Ascending aorta (tissue), 2 donors: ENCODE measurements around the gene PTER. TPM values are rescaled to one million over a fixed set of nuclear protein-coding genes. Genes with fewer than 3 reads are reported as not detected.

Source experiments
- DNase-seq, 2 donors: peaks; one replicate each; pipeline ENCODE4 v3.0.0-alpha.2; 2019; ENCODE audit warnings: low spot score in 2 of 2
- H3K27ac ChIP-seq, 2 donors: fragments of 200-600 bp; sonication (generic); one replicate each; pipeline ENCODE4 v1.5.1; 2016 to 2017; ENCODE audit warnings: mild to moderate bottlenecking in 1 of 2
- H3K27me3 ChIP-seq: fragments of 200-600 bp; sonication (generic); one replicate; pipeline ENCODE4 v1.5.1; 2017
- H3K36me3 ChIP-seq, 2 donors: fragments of 200-600 bp; sonication (generic); one replicate each; pipeline ENCODE4 v1.5.1; 2016
- H3K4me1 ChIP-seq, 2 donors: fragments of 200-600 bp; sonication (generic); one replicate each; pipeline ENCODE4 v1.5.1; 2016 to 2017; ENCODE audit warnings: mild to moderate bottlenecking in 1 of 2
- H3K4me3 ChIP-seq, 2 donors: fragments of 200-600 bp; sonication (generic); one replicate each; pipeline ENCODE4 v1.5.1; 2016 to 2017; ENCODE audit warnings: mild to moderate bottlenecking in 1 of 2
- H3K9me3 ChIP-seq, 2 donors: fragments of 200-600 bp; sonication (generic); one replicate each; pipeline ENCODE4 v1.5.1; 2016
- CTCF ChIP-seq, 3 experiments: fragments of 200-600 bp in 2 of 3; fragments of 450-650 bp in 1 of 3; sonication (generic) in 2 of 3; IDR thresholded peaks; one replicate each; pipeline ENCODE4 v1.5.1; 2016 to 2019; ENCODE audit warnings: antibody characterized with exemption in 3 of 3, mild to moderate bottlenecking in 1 of 3, moderate library complexity in 1 of 3
- intact Hi-C: fragments of 100-400 bp; cut with DNase I; formaldehyde crosslinking; loops from one replicate; pipeline ENCODE4 v1.15.1; 2023
- total RNA-seq: library from RNA; depleted of rRNA; stranded (reverse); fragments of >200 nt; gene quantifications from one replicate; pipeline ENCODE4 v1.1.0, GENCODE V29; 2016

The PTER gene
- total RNA-seq, 1 donor from 2014 or later = 2.6 TPM

- TF ChIP-seq CTCF (IDR thresholded peaks at IDR 0.05) = no peak
- no peak for DNase-seq
- Histone ChIP-seq H3K4me3 (no peak overlapping the region), H3K27ac (no peak overlapping the region), H3K36me3 (no peaks in the 10 kb centered on the region), H3K27me3 (no peaks in the 10 kb centered on the region), H3K4me1 (no peaks in the 10 kb centered on the region), H3K9me3 (no peaks in the 10 kb centered on the region)
- intact Hi-C loops = no loop called here
Measured at GRCh38 chr10:16449454-16449853, 12.6 kb downstream of the PTER start.

- Histone ChIP-seq H3K36me3 (no peaks in the 10 kb centered on the region), H3K4me3 (no peak overlapping the region), H3K27ac (no peak overlapping the region), H3K9me3 (no peaks in the 10 kb centered on the region), H3K27me3 (no peaks in the 10 kb centered on the region), H3K4me1 (no peaks in the 10 kb centered on the region)
- intact Hi-C loops = no loop called here
- no peak for TF ChIP-seq CTCF (IDR thresholded peaks at IDR 0.05)
- DNase-seq = no peak
Measured at GRCh38 chr10:16458166-16458955, 21.6 kb downstream of the PTER start.

GRCh38 chr10:16459423-16459939 is 22.7 kb downstream of the PTER start:
- no peaks in the 10 kb centered on the region for H3K27me3 ChIP-seq
- no peak for TF ChIP-seq CTCF (IDR thresholded peaks at IDR 0.05)
- no peak overlapping the region for H3K27ac ChIP-seq
- H3K9me3 ChIP-seq = no peaks in the 10 kb centered on the region
- H3K4me1 ChIP-seq = no peaks in the 10 kb centered on the region
- intact Hi-C loops = no loop called here
- no peak overlapping the region for H3K4me3 ChIP-seq
- no peaks in the 10 kb centered on the region for H3K36me3 ChIP-seq
- DNase-seq = no peak

- Histone ChIP-seq H3K9me3 (no peaks in the 10 kb centered on the region), H3K4me3 (no peak overlapping the region), H3K4me1 (no peaks in the 10 kb centered on the region), H3K36me3 (no peaks in the 10 kb centered on the region), H3K27ac (no peak overlapping the region), H3K27me3 (no peaks in the 10 kb centered on the region)
- no peak for TF ChIP-seq CTCF (IDR thresholded peaks at IDR 0.05)
- intact Hi-C loops = no loop called here
- no peak for DNase-seq
Measured at GRCh38 chr10:16466001-16466400, 29.2 kb downstream of the PTER start.

- intact Hi-C loops = no loop called here
- TF ChIP-seq CTCF (IDR thresholded peaks at IDR 0.05) = no peak
Measured at GRCh38 chr10:16470747-16471146, 33.9 kb downstream of the PTER start.

More at GRCh38 chr10:16470747-16471146, 33.9 kb downstream of the PTER start:
- no peaks in the 10 kb centered on the region for H3K4me1 ChIP-seq
- no peaks in the 10 kb centered on the region for H3K36me3 ChIP-seq
- no peaks in the 10 kb centered on the region for H3K9me3 ChIP-seq
- no peak overlapping the region for H3K4me3 ChIP-seq
- H3K27me3 ChIP-seq = no peaks in the 10 kb centered on the region
- DNase-seq = no peak
- no peak overlapping the region for H3K27ac ChIP-seq
